H1 (cell line): Measurements from ENCODE around the gene TRAP1. TPM values are rescaled to one million over a fixed set of nuclear protein-coding genes. Genes with fewer than 3 reads are reported as not detected.

Experiments
- CHD2 ChIP-seq: IDR thresholded peaks from 2 replicates; pipeline ENCODE4 v1.6.1; 2012; ENCODE audit warnings: low read length, improper control_type of control experiment
- CTBP2 ChIP-seq: IDR thresholded peaks from 2 replicates; pipeline ENCODE4 v1.7.0; 2011; ENCODE audit warnings: borderline replicate concordance, mild to moderate bottlenecking, moderate library complexity, mixed read lengths, low read length; ENCODE audit not compliant: insufficient read depth, insufficient read length
- HDAC2 ChIP-seq, 2 experiments: fragments of 300-600 bp in 1 of 2; sonication (generic) in 1 of 2; IDR thresholded peaks; 2 replicates each; pipeline ENCODE4 v1.6.1; 2011 to 2012; ENCODE audit warnings: low read depth in 2 of 2, low read length in 2 of 2, mild to moderate bottlenecking in 2 of 2, moderate library complexity in 2 of 2, borderline replicate concordance in 1 of 2, inconsistent platforms in 1 of 2
- KDM5A ChIP-seq: fragments of 200-600 bp; IDR thresholded peaks from 2 replicates; pipeline ENCODE4 v1.7.1; 2012; ENCODE audit warnings: mild to moderate bottlenecking, low read length, inconsistent platforms, mixed read lengths
- NANOG ChIP-seq: IDR thresholded peaks from 2 replicates; pipeline ENCODE4 v1.6.1; 2011; ENCODE audit warnings: low read length, low read depth, mild to moderate bottlenecking, inconsistent platforms; ENCODE audit not compliant: insufficient read depth, poor library complexity, severe bottlenecking
- RBBP5 ChIP-seq: IDR thresholded peaks from 2 replicates; pipeline ENCODE4 v1.7.1; 2012; ENCODE audit warnings: low read depth, mild to moderate bottlenecking, inconsistent platforms, low read length, moderate library complexity, borderline replicate concordance
- RNF2 ChIP-seq: fragments of 200-900, 300-1000 bp; sonication (generic); IDR thresholded peaks from 2 replicates; pipeline ENCODE4 v1.7.1; 2016; ENCODE audit warnings: borderline replicate concordance, low read depth, mild to moderate bottlenecking, antibody characterized with exemption, low read length; ENCODE audit not compliant: poor library complexity, severe bottlenecking; ENCODE audit errors: missing control alignments
- SP1 ChIP-seq: IDR thresholded peaks from 2 replicates; pipeline ENCODE4 v1.6.1; 2011; ENCODE audit warnings: low read depth, low read length
- SP4 ChIP-seq: IDR thresholded peaks from 2 replicates; pipeline ENCODE4 v1.6.1; 2012; ENCODE audit warnings: low read length, inconsistent platforms
- TAF1 ChIP-seq: IDR thresholded peaks from 2 replicates; pipeline ENCODE4 v1.6.1; 2011; ENCODE audit warnings: mild to moderate bottlenecking, low read depth, low read length
- TEAD4 ChIP-seq: IDR thresholded peaks from 2 replicates; pipeline ENCODE4 v1.6.1; 2012; ENCODE audit warnings: low read depth, low read length, inconsistent platforms, mixed read lengths
- polyA plus RNA-seq, 7 experiments: library from polyadenylated mRNA; depleted of rRNA in 3 of 7; stranded (reverse) in 5 of 7; unstranded in 2 of 7; fragments of >200 nt in 5 of 7; fragments of 200-250 nt in 2 of 7; gene quantifications; 1 replicate in 5 of 7; 2 replicates in 1 of 7; 4 replicates in 1 of 7; pipeline versions ENCODE4 v1.2.1 to v1.2.3, GENCODE V29; 2011 to 2013; ENCODE audit warnings: missing spikeins in 2 of 7, mixed read lengths in 2 of 7
- total RNA-seq: library from RNA; stranded (reverse); fragmentation: NEBNext Ultra II Directional; extraction: Animal tissue kit (Norgen Biotek cat#: 25700); gene quantifications from 2 replicates; pipeline ENCODE4 v1.2.1, GENCODE V29; 2021
- TF ChIP-seq, protein P1 (sequence below): IDR thresholded peaks from 2 replicates; pipeline ENCODE4 v1.6.1; 2012; ENCODE audit warnings: inconsistent platforms

Gene TRAP1
- total and polyA plus RNA-seq, 2 of the 8 experiments (the other 6 are each of a cell fraction or from before 2014, with no cell fraction given) = 215 to 283 TPM

DNA sequence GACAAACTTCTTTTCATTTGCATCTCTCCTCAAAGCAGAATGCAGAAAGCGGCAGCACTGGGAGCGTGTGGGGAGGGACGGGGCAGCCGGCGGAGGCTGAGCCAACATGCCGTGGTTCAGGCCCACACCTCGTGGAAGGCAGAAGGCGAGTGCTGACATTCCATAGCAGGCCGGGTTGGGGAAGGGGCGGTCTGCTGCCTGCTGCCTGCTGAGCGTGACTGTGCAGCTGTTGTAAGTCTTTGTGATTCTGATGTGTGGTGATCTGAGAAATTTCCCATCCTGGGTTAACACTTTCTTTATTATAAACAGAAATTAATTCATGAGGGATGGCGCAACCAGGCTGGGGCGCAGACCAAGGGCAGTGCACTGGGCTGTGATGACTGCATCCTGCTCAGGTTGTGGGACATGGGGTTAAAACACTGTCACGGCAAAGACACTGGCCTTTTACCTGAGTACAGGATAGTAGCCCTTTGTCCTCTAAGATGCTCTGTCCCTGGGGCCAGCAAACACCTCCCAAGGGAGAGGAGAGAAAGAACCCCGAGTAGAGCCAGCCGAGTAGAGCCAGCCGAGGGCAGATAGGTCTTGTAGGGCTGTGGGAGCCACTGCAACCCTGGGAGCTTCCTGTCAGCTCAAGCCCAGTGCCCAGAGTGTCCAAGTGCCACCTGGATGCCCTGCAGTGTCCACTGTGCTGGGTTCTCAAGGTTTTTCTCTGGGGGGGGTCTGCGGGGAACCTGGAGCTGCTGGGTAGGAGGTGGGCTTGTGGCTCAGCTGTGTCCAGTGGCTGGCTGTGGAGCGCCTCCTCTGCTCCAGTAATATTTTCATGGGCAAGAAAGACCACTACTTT lies 71.6 kb downstream of the TRAP1 start (continued):
- no peak for TF ChIP-seq SP1
- TF ChIP-seq CTBP2 = no peak
- TF ChIP-seq KDM5A = no peak
- TF ChIP-seq RNF2 = no peak
- TF ChIP-seq, protein P1, sequence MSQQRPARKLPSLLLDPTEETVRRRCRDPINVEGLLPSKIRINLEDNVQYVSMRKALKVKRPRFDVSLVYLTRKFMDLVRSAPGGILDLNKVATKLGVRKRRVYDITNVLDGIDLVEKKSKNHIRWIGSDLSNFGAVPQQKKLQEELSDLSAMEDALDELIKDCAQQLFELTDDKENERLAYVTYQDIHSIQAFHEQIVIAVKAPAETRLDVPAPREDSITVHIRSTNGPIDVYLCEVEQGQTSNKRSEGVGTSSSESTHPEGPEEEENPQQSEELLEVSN = peak; percentile 79
- peak; percentile 88 for TF ChIP-seq NANOG
- no peak for TF ChIP-seq RBBP5
- TF ChIP-seq TAF1 = no peak
- peak; percentile 87 for TF ChIP-seq TEAD4
- TF ChIP-seq HDAC2 (IDR thresholded peaks at IDR 0.05; ENCODE audit: borderline replicate concordance in 1 of 2, low read depth in 2 of 2, low read length in 2 of 2) = no peak; a peak in 1 of 4 replicates
- TF ChIP-seq SP4 = no peak
- 0 out of 2 replicates have a peak, but pooled peaks have one; percentile 29 for TF ChIP-seq CHD2
